Keratinocyte (primary cell): ENCODE measurements around the gene MFN2.

ENCODE experiments used
- CTCF ChIP-seq, 3 experiments: IDR thresholded peaks in 1 of 3; conservative IDR thresholded peaks in 1 of 3; optimal IDR thresholded peaks in 1 of 3; 2 replicates in 2 of 3; 3 replicates in 1 of 3; pipeline versions ENCODE3 to v1.5.1; 2011; ENCODE audit warnings: low read length in 3 of 3, mild to moderate bottlenecking in 3 of 3, moderate library complexity in 2 of 3, control low read depth in 1 of 3, inconsistent platforms in 1 of 3; ENCODE audit not compliant: insufficient read depth in 2 of 3; ENCODE audit errors: extremely low read depth in 1 of 3
- EZH2 ChIP-seq: IDR thresholded peaks from one replicate; pipeline ENCODE4 v1.6.1; 2012; ENCODE audit warnings: inconsistent platforms, mild to moderate bottlenecking, low read length, moderate library complexity

- no peak for TF ChIP-seq CTCF (optimal IDR thresholded peaks at IDR 0.05 in 1 of 3, IDR thresholded peaks at IDR 0.05 in 1 of 3, conservative IDR thresholded peaks at IDR 0.05 in 1 of 3; ENCODE audit: extremely low read depth in 1 of 3, insufficient read depth in 2 of 3, low read length in 3 of 3)
- TF ChIP-seq EZH2: no peak
These were observed 45.8 kb upstream of the MFN2 start, which contains the start of gene PLOD1 for GRCh38 chr1:11934302-11935056.
